Neural cell (in vitro differentiated cells): ENCODE results near the gene LRP5. TPM values are rescaled to one million over a fixed set of nuclear protein-coding genes. Genes with fewer than 3 reads are reported as not detected.
"Not testable (repeated sequence)": the region's sequence is repeated elsewhere in the genome, so short reads cannot be mapped to it uniquely, and the experiment has no call there.

Experiments
- H2AFZ ChIP-seq: fragments of 200-600, 300-800 bp; sonication (generic), shearing (Covaris generic); 2 replicates; pipeline ENCODE4 v1.6.0; 2014; ENCODE audit warnings: low read depth, mild to moderate bottlenecking, antibody characterized with exemption, low read length, moderate library complexity
- H3F3A ChIP-seq: fragments of 200-600 bp; shearing (Covaris generic); 2 replicates; pipeline ENCODE4 v1.6.1; 2016; ENCODE audit warnings: mild to moderate bottlenecking, moderate library complexity, mixed read lengths, antibody characterized with exemption, low read length; ENCODE audit not compliant: insufficient read depth, poor library complexity, severe bottlenecking
- H3K27ac ChIP-seq: fragments of 200-600, 300-800 bp; sonication (generic), shearing (Covaris generic); 2 replicates; pipeline ENCODE4 v1.5.1; 2014; ENCODE audit warnings: mild to moderate bottlenecking, low read length, moderate library complexity
- H3K27me3 ChIP-seq: fragments of 300-800, 200-600 bp; sonication (generic), shearing (Covaris generic); 2 replicates; pipeline ENCODE4 v1.6.0; 2014; ENCODE audit warnings: mild to moderate bottlenecking, low read depth, low read length, moderate library complexity; ENCODE audit not compliant: insufficient read depth
- H3K36me3 ChIP-seq: fragments of 300-800, 200-600 bp; sonication (generic), shearing (Covaris generic); 2 replicates; pipeline ENCODE4 v1.5.1; 2014; ENCODE audit warnings: mild to moderate bottlenecking, antibody characterized with exemption, low read length, moderate library complexity; ENCODE audit not compliant: insufficient read depth
- H3K4me2 ChIP-seq: fragments of 300-800, 200-600 bp; sonication (generic), shearing (Covaris generic); 2 replicates; pipeline ENCODE4 v1.6.0; 2014; ENCODE audit warnings: mild to moderate bottlenecking, low read length
- H3K4me3 ChIP-seq: fragments of 300-800, 200-600 bp; sonication (generic), shearing (Covaris generic); 2 replicates; pipeline ENCODE4 v1.5.1; 2014; ENCODE audit warnings: mild to moderate bottlenecking, low read length, moderate library complexity
- H3K79me2 ChIP-seq: fragments of 200-600 bp; shearing (Covaris generic); replicated peaks from 2 replicates; pipeline ENCODE4 v1.6.0; 2014; ENCODE audit warnings: mild to moderate bottlenecking, low read length, moderate library complexity; ENCODE audit not compliant: insufficient read depth
- H3K9ac ChIP-seq: fragments of 300-800, 200-600 bp; sonication (generic), shearing (Covaris generic); 2 replicates; pipeline ENCODE4 v1.6.1; 2016; ENCODE audit warnings: mild to moderate bottlenecking, low read length, mixed read lengths
- H3K9me2 ChIP-seq: fragments of 200-600 bp; shearing (Covaris generic); 2 replicates; pipeline ENCODE4 v1.6.1; 2016; ENCODE audit warnings: mild to moderate bottlenecking, low read length, mixed read lengths; ENCODE audit not compliant: insufficient read depth
- H3K9me3 ChIP-seq: fragments of 200-600, 300-800 bp; sonication (generic), shearing (Covaris generic); 2 replicates; pipeline ENCODE4 v1.6.1; 2016; ENCODE audit warnings: mild to moderate bottlenecking, mixed run types, low read length, moderate library complexity, mixed read lengths
- H4K20me1 ChIP-seq: fragments of 200-600 bp; shearing (Covaris generic); 2 replicates; pipeline ENCODE4 v1.6.1; 2016; ENCODE audit warnings: mild to moderate bottlenecking, mixed run types; ENCODE audit not compliant: insufficient read depth
- EP300 ChIP-seq: fragments of 450-650 bp; conservative IDR thresholded peaks from 2 replicates; pipeline ENCODE4 v1.6.1; 2014; ENCODE audit warnings: antibody characterized with exemption, mild to moderate bottlenecking, moderate library complexity; ENCODE audit not compliant: poor library complexity, severe bottlenecking
- EZH2 ChIP-seq: fragments of 200-600, 300-800 bp; shearing (Covaris generic), sonication (generic); IDR thresholded peaks from 2 replicates; pipeline ENCODE4 v1.6.1; 2014; ENCODE audit warnings: antibody characterized with exemption, low read length, borderline replicate concordance, mild to moderate bottlenecking; ENCODE audit not compliant: insufficient read depth, poor library complexity, severe bottlenecking
- MXI1 ChIP-seq: fragments of 450-650 bp; conservative IDR thresholded peaks from 2 replicates; pipeline ENCODE4 v1.6.1; 2014; ENCODE audit warnings: antibody characterized with exemption, mild to moderate bottlenecking; ENCODE audit not compliant: poor library complexity, severe bottlenecking
- POLR2AphosphoS5 ChIP-seq: IDR thresholded peaks from 2 replicates; pipeline ENCODE4 v1.6.1; 2012
- RAD21 ChIP-seq: fragments of 450-650 bp; conservative IDR thresholded peaks from 2 replicates; pipeline ENCODE4 v1.6.1; 2014; ENCODE audit warnings: antibody characterized with exemption, mild to moderate bottlenecking, moderate library complexity
- SMC3 ChIP-seq: fragments of 450-650 bp; conservative IDR thresholded peaks from 2 replicates; pipeline ENCODE4 v1.6.1; 2014; ENCODE audit warnings: antibody characterized with exemption, mild to moderate bottlenecking, moderate library complexity; ENCODE audit not compliant: poor library complexity
- TAF1 ChIP-seq: IDR thresholded peaks from 2 replicates; pipeline ENCODE4 v1.6.1; 2012; ENCODE audit warnings: low read depth
- polyA plus RNA-seq: library from polyadenylated mRNA; depleted of rRNA; stranded (reverse); fragments of >200 nt; gene quantifications from 2 replicates; pipeline ENCODE4 v1.2.3, GENCODE V29; 2014
- TF ChIP-seq, protein P1 (sequence below): IDR thresholded peaks from 2 replicates; pipeline ENCODE4 v1.6.1; 2012; ENCODE audit warnings: borderline replicate concordance
- TF ChIP-seq, protein P2 (sequence below): fragments of 450-650 bp; IDR thresholded peaks from 2 replicates; pipeline ENCODE4 v1.5.1; 2014; ENCODE audit warnings: antibody characterized with exemption, mild to moderate bottlenecking, moderate library complexity; ENCODE audit not compliant: poor library complexity, severe bottlenecking

The LRP5 gene
- polyA plus RNA-seq, 1 donor from 2014 or later = 3.0 TPM

DNA sequence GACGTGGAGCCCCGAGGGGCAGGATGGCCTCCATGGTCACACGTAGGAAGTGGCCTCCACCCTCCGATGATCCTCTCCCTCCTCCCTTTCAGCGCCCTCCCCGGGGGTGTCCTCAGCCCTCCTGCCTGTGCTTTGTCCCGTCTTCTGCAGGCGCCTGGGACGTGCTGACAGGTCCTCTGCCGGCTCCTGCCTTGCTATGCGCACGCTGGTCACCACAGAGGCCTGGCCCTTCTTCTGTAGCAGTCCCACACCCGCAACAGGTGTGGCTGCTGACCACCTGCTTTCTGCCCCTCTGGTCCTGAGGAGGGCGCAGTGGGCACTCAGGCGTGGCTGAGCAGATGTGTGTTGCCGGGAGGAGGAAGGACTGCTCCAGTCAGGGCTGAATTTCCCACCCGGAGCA is 120.5 kb downstream of the LRP5 start:
- Histone ChIP-seq H3K27me3 (no peaks in the 10 kb centered on the region), H3K9ac (no peak overlapping the region), H3K9me2 (no peaks in the 10 kb centered on the region), H3K4me3 (no peak overlapping the region), H3K9me3 (peaks cover 7% of the 10 kb centered on the region), H3K79me2 (no peaks in the 10 kb centered on the region), H3K4me2 (no peak overlapping the region), H3F3A (no peaks in the 10 kb centered on the region), H3K27ac (no peak overlapping the region), H2AFZ (no peak overlapping the region), H3K36me3 (peaks cover 8% of the 10 kb centered on the region), H4K20me1 (no peaks in the 10 kb centered on the region)
- TF ChIP-seq MXI1 (no peak), POLR2AphosphoS5 (no peak), SMC3 (no peak), RAD21 (no peak)

DNA sequence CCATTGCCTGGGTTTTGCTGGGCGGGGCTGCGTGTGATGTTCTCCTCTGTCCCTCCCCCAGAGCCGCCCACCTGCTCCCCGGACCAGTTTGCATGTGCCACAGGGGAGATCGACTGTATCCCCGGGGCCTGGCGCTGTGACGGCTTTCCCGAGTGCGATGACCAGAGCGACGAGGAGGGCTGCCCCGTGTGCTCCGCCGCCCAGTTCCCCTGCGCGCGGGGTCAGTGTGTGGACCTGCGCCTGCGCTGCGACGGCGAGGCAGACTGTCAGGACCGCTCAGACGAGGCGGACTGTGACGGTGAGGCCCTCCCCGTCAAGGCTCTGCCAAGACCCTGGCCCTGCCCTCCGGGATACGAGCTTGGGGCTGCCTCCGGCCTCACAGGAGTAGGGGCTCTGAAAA is 121.2 kb downstream of the LRP5 start:
- H2AFZ ChIP-seq = no peak overlapping the region
- peaks cover 8% of the 10 kb centered on the region for H3K36me3 ChIP-seq

DNA sequence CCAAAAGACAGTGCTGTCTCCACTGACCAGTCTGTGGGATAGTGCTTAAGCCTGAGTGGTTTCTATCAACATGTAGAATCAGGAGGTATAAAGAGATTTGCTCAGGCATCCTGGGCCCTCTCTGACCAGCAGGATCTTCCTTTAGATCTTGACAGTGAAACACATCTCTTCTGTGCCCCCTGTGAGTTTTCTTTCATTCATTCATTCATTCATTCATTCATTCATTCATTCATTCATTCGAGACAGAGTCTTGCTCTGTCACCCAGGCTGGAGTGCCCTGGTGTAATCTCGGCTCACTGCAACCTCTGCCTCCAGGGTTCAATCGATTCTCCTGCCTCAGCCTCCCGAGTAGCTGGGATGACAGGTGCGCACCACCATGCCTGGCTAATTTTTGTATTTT is 121.8 kb downstream of the LRP5 start:
- not testable (repeated sequence) for H3K27me3 ChIP-seq, H3K9me3 ChIP-seq, H3K9me2 ChIP-seq, H3K36me3 ChIP-seq, H3K4me3 ChIP-seq, H3K9ac ChIP-seq, H4K20me1 ChIP-seq, H3K27ac ChIP-seq, H2AFZ ChIP-seq, H3K4me2 ChIP-seq, H3F3A ChIP-seq, H3K79me2 ChIP-seq

More for the DNA sequence above, 121.2 kb downstream of the LRP5 start:
- Histone ChIP-seq H3K27ac (no peak overlapping the region), H3K9ac (no peak overlapping the region), H3K27me3 (no peaks in the 10 kb centered on the region), H3K79me2 (no peaks in the 10 kb centered on the region), H3K4me2 (no peak overlapping the region), H3K9me2 (no peaks in the 10 kb centered on the region), H3K4me3 (no peak overlapping the region), H3K9me3 (peaks cover 7% of the 10 kb centered on the region), H4K20me1 (no peaks in the 10 kb centered on the region), H3F3A (no peaks in the 10 kb centered on the region)
- TF ChIP-seq EP300 (no peak), RAD21 (no peak), EZH2 (no peak), POLR2AphosphoS5 (no peak), SMC3 (no peak), TAF1 (no peak), MXI1 (no peak)
- TF ChIP-seq, protein P1, sequence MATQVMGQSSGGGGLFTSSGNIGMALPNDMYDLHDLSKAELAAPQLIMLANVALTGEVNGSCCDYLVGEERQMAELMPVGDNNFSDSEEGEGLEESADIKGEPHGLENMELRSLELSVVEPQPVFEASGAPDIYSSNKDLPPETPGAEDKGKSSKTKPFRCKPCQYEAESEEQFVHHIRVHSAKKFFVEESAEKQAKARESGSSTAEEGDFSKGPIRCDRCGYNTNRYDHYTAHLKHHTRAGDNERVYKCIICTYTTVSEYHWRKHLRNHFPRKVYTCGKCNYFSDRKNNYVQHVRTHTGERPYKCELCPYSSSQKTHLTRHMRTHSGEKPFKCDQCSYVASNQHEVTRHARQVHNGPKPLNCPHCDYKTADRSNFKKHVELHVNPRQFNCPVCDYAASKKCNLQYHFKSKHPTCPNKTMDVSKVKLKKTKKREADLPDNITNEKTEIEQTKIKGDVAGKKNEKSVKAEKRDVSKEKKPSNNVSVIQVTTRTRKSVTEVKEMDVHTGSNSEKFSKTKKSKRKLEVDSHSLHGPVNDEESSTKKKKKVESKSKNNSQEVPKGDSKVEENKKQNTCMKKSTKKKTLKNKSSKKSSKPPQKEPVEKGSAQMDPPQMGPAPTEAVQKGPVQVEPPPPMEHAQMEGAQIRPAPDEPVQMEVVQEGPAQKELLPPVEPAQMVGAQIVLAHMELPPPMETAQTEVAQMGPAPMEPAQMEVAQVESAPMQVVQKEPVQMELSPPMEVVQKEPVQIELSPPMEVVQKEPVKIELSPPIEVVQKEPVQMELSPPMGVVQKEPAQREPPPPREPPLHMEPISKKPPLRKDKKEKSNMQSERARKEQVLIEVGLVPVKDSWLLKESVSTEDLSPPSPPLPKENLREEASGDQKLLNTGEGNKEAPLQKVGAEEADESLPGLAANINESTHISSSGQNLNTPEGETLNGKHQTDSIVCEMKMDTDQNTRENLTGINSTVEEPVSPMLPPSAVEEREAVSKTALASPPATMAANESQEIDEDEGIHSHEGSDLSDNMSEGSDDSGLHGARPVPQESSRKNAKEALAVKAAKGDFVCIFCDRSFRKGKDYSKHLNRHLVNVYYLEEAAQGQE = no peak
- TF ChIP-seq, protein P2, sequence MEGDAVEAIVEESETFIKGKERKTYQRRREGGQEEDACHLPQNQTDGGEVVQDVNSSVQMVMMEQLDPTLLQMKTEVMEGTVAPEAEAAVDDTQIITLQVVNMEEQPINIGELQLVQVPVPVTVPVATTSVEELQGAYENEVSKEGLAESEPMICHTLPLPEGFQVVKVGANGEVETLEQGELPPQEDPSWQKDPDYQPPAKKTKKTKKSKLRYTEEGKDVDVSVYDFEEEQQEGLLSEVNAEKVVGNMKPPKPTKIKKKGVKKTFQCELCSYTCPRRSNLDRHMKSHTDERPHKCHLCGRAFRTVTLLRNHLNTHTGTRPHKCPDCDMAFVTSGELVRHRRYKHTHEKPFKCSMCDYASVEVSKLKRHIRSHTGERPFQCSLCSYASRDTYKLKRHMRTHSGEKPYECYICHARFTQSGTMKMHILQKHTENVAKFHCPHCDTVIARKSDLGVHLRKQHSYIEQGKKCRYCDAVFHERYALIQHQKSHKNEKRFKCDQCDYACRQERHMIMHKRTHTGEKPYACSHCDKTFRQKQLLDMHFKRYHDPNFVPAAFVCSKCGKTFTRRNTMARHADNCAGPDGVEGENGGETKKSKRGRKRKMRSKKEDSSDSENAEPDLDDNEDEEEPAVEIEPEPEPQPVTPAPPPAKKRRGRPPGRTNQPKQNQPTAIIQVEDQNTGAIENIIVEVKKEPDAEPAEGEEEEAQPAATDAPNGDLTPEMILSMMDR = no peak
